Endometrium (tissue), 2 donors: ENCODE measurements around the gene NRG3.
"Not testable (repeated sequence)": the region's sequence is repeated elsewhere in the genome, so short reads cannot be mapped to it uniquely, and the experiment has no call there.

Source experiments
- FAIRE-seq: peaks from 2 replicates; lab custom pipeline; 2012; peaks lifted over from hg19 to GRCh38; lab: Jason Lieb, UNC
- donor health status: control.
- donor health status: control.

NRG3 gene

GRCh38 chr10:82982110-82982608, 1107.2 kb downstream of the NRG3 start:
- peak; percentile 84 for FAIRE-seq

GRCh38 chr10:82986216-82986615, 1111.2 kb downstream of the NRG3 start:
- FAIRE-seq, result no peak

- not testable (repeated sequence) for FAIRE-seq
These were observed 1131.5 kb downstream of the NRG3 start for GRCh38 chr10:83006479-83006878.

DNA sequence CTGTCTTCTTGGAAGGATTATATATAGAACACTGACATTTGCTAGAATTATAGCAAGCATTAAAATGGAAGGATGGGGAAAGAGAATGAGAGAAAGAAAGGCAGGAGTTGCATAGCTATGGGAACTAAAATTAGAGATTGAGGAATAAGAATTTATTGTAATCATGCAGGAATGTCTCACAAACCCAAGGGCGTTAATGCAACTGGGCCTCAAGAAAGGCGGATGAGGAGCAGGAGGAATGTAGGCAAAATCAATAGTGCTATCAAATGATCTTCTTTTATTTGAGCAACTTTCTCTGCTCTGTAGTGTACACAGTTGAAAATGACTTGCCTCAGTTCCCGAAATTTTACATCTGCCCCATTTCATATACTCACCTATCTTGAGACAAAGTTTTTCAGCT, 1132.5 kb downstream of the NRG3 start:
- no peak for FAIRE-seq

- no peak for FAIRE-seq
These were observed 1137.9 kb downstream of the NRG3 start for GRCh38 chr10:83012866-83013265.

GRCh38 chr10:83017076-83017867, 1142.3 kb downstream of the NRG3 start:
- no peak for FAIRE-seq

DNA sequence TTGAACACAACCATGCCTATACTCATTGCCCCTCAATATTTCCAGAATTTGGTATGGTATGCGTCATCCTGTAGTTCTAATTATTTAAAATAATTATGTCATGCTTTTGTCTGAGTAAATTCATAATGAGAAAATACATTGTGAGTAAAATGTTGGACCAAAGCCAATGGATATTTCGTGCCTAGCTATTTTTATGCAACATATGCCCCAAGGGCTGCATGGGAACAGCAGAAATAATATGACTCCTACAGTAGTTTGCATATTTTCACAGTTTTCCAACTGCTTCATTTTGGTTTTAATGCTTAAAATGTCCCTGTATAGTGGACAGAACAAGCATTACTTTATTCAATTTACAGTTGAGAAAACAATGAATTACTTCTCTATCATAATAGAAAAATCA, 1148.7 kb downstream of the NRG3 start:
- no peak for FAIRE-seq
